H1 (cell line): ENCODE measurements around the gene TRAPPC11. TPM values are rescaled to one million over a fixed set of nuclear protein-coding genes. Genes with fewer than 3 reads are reported as not detected.

ENCODE experiments used
- CTCF ChIA-PET: fragments of 300-600 bp; sonication (Branson Sonifier 250); formaldehyde crosslinking; loops from one replicate; lab custom pipeline; 2021; ENCODE audit not compliant: partially characterized antibody; lab: Charles Lee
- POLR2A ChIA-PET: fragments of 300-600 bp; sonication (Branson Sonifier 250); formaldehyde crosslinking; loops from one replicate; lab custom pipeline; 2021; ENCODE audit warnings: inconsistent platforms; ENCODE audit not compliant: partially characterized antibody; lab: Charles Lee
- DNase-seq, 2 experiments: peaks; one replicate each; pipeline versions ENCODE4 v3.0.0 to v3.0.0-alpha.2; 2010 to 2022; ENCODE audit warnings: low spot score in 2 of 2, low read depth in 1 of 2, mixed read lengths in 1 of 2
- FAIRE-seq: peaks from 2 replicates; lab custom pipeline; 2011; peaks lifted over from hg19 to GRCh38; lab: Jason Lieb, UNC
- H2AFZ ChIP-seq: 2 replicates; pipeline ENCODE4 v1.8.1; 2012; ENCODE audit warnings: low read length, inconsistent platforms
- H2AK5ac ChIP-seq: 2 replicates; pipeline ENCODE4 v1.6.1; 2013; ENCODE audit warnings: low read depth, low read length
- H2BK120ac ChIP-seq: replicated peaks from 2 replicates; pipeline ENCODE3; 2013; ENCODE audit warnings: low read depth, low read length, inconsistent platforms
- H2BK12ac ChIP-seq: 2 replicates; pipeline ENCODE4 v1.6.1; 2013; ENCODE audit warnings: low read depth, low read length
- H2BK15ac ChIP-seq: 2 replicates; pipeline ENCODE4 v1.6.1; 2013; ENCODE audit warnings: low read length
- H2BK20ac ChIP-seq: 2 replicates; pipeline ENCODE4 v1.6.1; 2013; ENCODE audit warnings: low read length
- H2BK5ac ChIP-seq: 2 replicates; pipeline ENCODE4 v1.6.1; 2013; ENCODE audit warnings: low read depth, low read length
- H3K14ac ChIP-seq: 2 replicates; pipeline ENCODE4 v1.6.1; 2013; ENCODE audit warnings: inconsistent platforms; ENCODE audit not compliant: insufficient read length
- H3K18ac ChIP-seq: 2 replicates; pipeline ENCODE4 v1.6.1; 2013; ENCODE audit warnings: low read length; ENCODE audit errors: extremely low read depth
- H3K23ac ChIP-seq: 2 replicates; pipeline ENCODE4 v1.6.1; 2013; ENCODE audit warnings: inconsistent platforms; ENCODE audit not compliant: insufficient read length
- H3K23me2 ChIP-seq: 2 replicates; pipeline ENCODE4 v1.6.1; 2013; ENCODE audit warnings: low read depth, low read length
- H3K27ac ChIP-seq: 2 replicates; pipeline ENCODE4 v1.6.1; 2011; ENCODE audit warnings: low read depth, low read length, inconsistent platforms
- H3K27me3 ChIP-seq, 4 experiments: replicated peaks in 1 of 4; 1 replicate in 1 of 4; 2 replicates in 3 of 4; pipeline versions ENCODE4 v1.6.1 to v1.8.1; 2011 to 2013; ENCODE audit warnings: low read length in 3 of 4, mild to moderate bottlenecking in 3 of 4, inconsistent platforms in 2 of 4, mixed read lengths in 2 of 4, moderate library complexity in 1 of 4; ENCODE audit not compliant: control insufficient read depth in 3 of 4, insufficient read depth in 3 of 4; ENCODE audit errors: extremely low read depth in 1 of 4
- H3K36me3 ChIP-seq, 4 experiments: 2 replicates each; pipeline versions ENCODE4 v1.6.1 to v1.8.1; 2011 to 2013; ENCODE audit warnings: mild to moderate bottlenecking in 4 of 4, low read length in 3 of 4, moderate library complexity in 2 of 4, control low read depth in 1 of 4, inconsistent platforms in 1 of 4; ENCODE audit not compliant: insufficient read depth in 4 of 4, control insufficient read depth in 2 of 4
- H3K4ac ChIP-seq: replicated peaks from 2 replicates; pipeline ENCODE3; 2013; ENCODE audit warnings: low read length, low read depth, mixed read lengths, inconsistent platforms; ENCODE audit not compliant: insufficient read length
- H3K4me1 ChIP-seq, 4 experiments: replicated peaks in 1 of 4; 1 replicate in 1 of 4; 2 replicates in 3 of 4; pipeline versions ENCODE4 v1.6.1 to v1.8.1; 2011 to 2013; ENCODE audit warnings: low read length in 3 of 4, inconsistent platforms in 2 of 4, mixed read lengths in 1 of 4; ENCODE audit not compliant: insufficient read depth in 4 of 4, control insufficient read depth in 3 of 4
- H3K4me2 ChIP-seq, 2 experiments: 2 replicates each; pipeline versions ENCODE4 v1.6.1 to v1.8.1; 2011 to 2013; ENCODE audit warnings: low read depth in 2 of 2, low read length in 2 of 2, control low read depth in 1 of 2, inconsistent platforms in 1 of 2, mild to moderate bottlenecking in 1 of 2; ENCODE audit not compliant: insufficient read depth in 1 of 2
- H3K4me3 ChIP-seq, 4 experiments: fragments of 200-600, 300-600 bp in 1 of 4; sonication (generic), shearing (Covaris generic), sonication (Bioruptor Twin) in 1 of 4; 2 replicates each; pipeline versions ENCODE4 v1.5.1 to v1.8.1; 2011 to 2016; ENCODE audit warnings: low read length in 4 of 4, low read depth in 3 of 4, control low read depth in 2 of 4, inconsistent platforms in 2 of 4, mild to moderate bottlenecking in 2 of 4, mixed read lengths in 1 of 4, moderate library complexity in 1 of 4; ENCODE audit not compliant: insufficient read depth in 2 of 4; ENCODE audit errors: extremely low read depth in 1 of 4
- H3K56ac ChIP-seq: replicated peaks from 2 replicates; pipeline ENCODE3; 2013; ENCODE audit warnings: low read depth, mild to moderate bottlenecking, mixed read lengths, low read length, inconsistent platforms; ENCODE audit not compliant: insufficient read length
- H3K79me1 ChIP-seq: 2 replicates; pipeline ENCODE4 v1.6.1; 2013; ENCODE audit warnings: low read depth, low read length, control low read depth
- H3K79me2 ChIP-seq, 2 experiments: 2 replicates each; pipeline versions ENCODE4 v1.6.1 to v1.8.1; 2012 to 2013; ENCODE audit warnings: low read length in 2 of 2, mild to moderate bottlenecking in 2 of 2, inconsistent platforms in 1 of 2; ENCODE audit not compliant: insufficient read depth in 2 of 2, control insufficient read depth in 1 of 2
- H3K9ac ChIP-seq, 4 experiments: replicated peaks in 1 of 4; 1 replicate in 1 of 4; 2 replicates in 3 of 4; pipeline versions ENCODE4 v1.6.1 to v1.8.1; 2011 to 2013; ENCODE audit warnings: low read depth in 3 of 4, low read length in 3 of 4, control low read depth in 2 of 4, mild to moderate bottlenecking in 2 of 4, moderate library complexity in 2 of 4, inconsistent platforms in 1 of 4; ENCODE audit errors: extremely low read depth in 1 of 4
- H3K9me3 ChIP-seq, 2 experiments: 2 replicates each; pipeline versions ENCODE4 v1.6.1 to v1.8.1; 2012 to 2013; ENCODE audit warnings: mild to moderate bottlenecking in 2 of 2, moderate library complexity in 2 of 2, control low read depth in 1 of 2, inconsistent platforms in 1 of 2, low read depth in 1 of 2, low read length in 1 of 2, mixed read lengths in 1 of 2; ENCODE audit not compliant: insufficient read depth in 2 of 2
- H4K20me1 ChIP-seq, 2 experiments: replicated peaks in 1 of 2; 2 replicates each; pipeline versions ENCODE3 to v1.8.1; 2011 to 2013; ENCODE audit warnings: inconsistent platforms in 2 of 2, low read length in 2 of 2, mild to moderate bottlenecking in 1 of 2; ENCODE audit not compliant: insufficient read depth in 2 of 2, control insufficient read depth in 1 of 2
- H4K5ac ChIP-seq: 2 replicates; pipeline ENCODE4 v1.6.1; 2013; ENCODE audit warnings: low read length, low read depth, mixed read lengths, inconsistent platforms; ENCODE audit not compliant: insufficient read length
- H4K8ac ChIP-seq: 2 replicates; pipeline ENCODE4 v1.8.0; 2013; ENCODE audit warnings: mild to moderate bottlenecking, moderate library complexity, low read length, inconsistent platforms; ENCODE audit not compliant: insufficient read depth; ENCODE audit errors: extremely low read depth
- H4K91ac ChIP-seq: replicated peaks from 2 replicates; pipeline ENCODE3; 2013; ENCODE audit warnings: low read length, mixed read lengths, inconsistent platforms; ENCODE audit not compliant: insufficient read length
- ASH2L ChIP-seq: fragments of 200-600, 300-600 bp; sonication (generic); IDR thresholded peaks from one replicate; pipeline ENCODE4 v1.7.1; 2017; ENCODE audit warnings: low read length
- BCL11A ChIP-seq, 2 experiments: IDR thresholded peaks; one replicate each; pipeline ENCODE4 v1.6.1; 2011; ENCODE audit warnings: low read depth in 2 of 2, low read length in 2 of 2, mild to moderate bottlenecking in 2 of 2
- CHD1 ChIP-seq: IDR thresholded peaks from 2 replicates; pipeline ENCODE4 v1.6.1; 2012; ENCODE audit warnings: low read depth, low read length, improper control_type of control experiment
- CREB1 ChIP-seq: IDR thresholded peaks from 2 replicates; pipeline ENCODE4 v1.6.1; 2012; ENCODE audit warnings: inconsistent platforms
- CTCF ChIP-seq, 3 experiments: IDR thresholded peaks; 1 replicate in 2 of 3; 2 replicates in 1 of 3; pipeline versions ENCODE4 v1.5.1 to v1.6.1; 2011; ENCODE audit warnings: low read length in 3 of 3, mild to moderate bottlenecking in 3 of 3, inconsistent platforms in 2 of 3, low read depth in 1 of 3, moderate library complexity in 1 of 3; ENCODE audit not compliant: insufficient read depth in 1 of 3; ENCODE audit errors: control extremely low read depth in 1 of 3
- NANOG ChIP-seq: IDR thresholded peaks from 2 replicates; pipeline ENCODE4 v1.6.1; 2011; ENCODE audit warnings: low read length, low read depth, mild to moderate bottlenecking, inconsistent platforms; ENCODE audit not compliant: insufficient read depth, poor library complexity, severe bottlenecking
- POLR2A ChIP-seq, 2 experiments: IDR thresholded peaks; 1 replicate in 1 of 2; 2 replicates in 1 of 2; pipeline ENCODE4 v1.6.1; 2011; ENCODE audit warnings: low read depth in 2 of 2, low read length in 2 of 2, mild to moderate bottlenecking in 2 of 2; ENCODE audit errors: control extremely low read depth in 1 of 2
- RAD21 ChIP-seq, 2 experiments: IDR thresholded peaks in 1 of 2; conservative IDR thresholded peaks in 1 of 2; 2 replicates each; pipeline ENCODE4 v1.6.1; 2011; ENCODE audit warnings: low read depth in 2 of 2, low read length in 2 of 2, improper control_type of control experiment in 1 of 2, inconsistent platforms in 1 of 2, mild to moderate bottlenecking in 1 of 2, moderate library complexity in 1 of 2
- WGBS, 2 experiments: shearing (Covaris generic) in 1 of 2; methylation state at CpG; one replicate each; pipeline versions ENCODE4 v1.1.6 to v1.1.7; 2013 to 2015; ENCODE audit warnings: low lambda C conversion rate in 2 of 2, mixed read lengths in 2 of 2, inconsistent platforms in 1 of 2, low coverage in 1 of 2, missing lambda C conversion rate in 1 of 2; ENCODE audit not compliant: insufficient replicate concordance in 2 of 2, insufficient coverage in 1 of 2, insufficient read length in 1 of 2; ENCODE audit errors: extremely low coverage in 1 of 2, missing lambda C conversion rate in 1 of 2; 5-methylcytosine and 5-hydroxymethylcytosine counted together
- polyA plus RNA-seq, 7 experiments: library from polyadenylated mRNA; depleted of rRNA in 3 of 7; stranded (reverse) in 5 of 7; unstranded in 2 of 7; fragments of >200 nt in 5 of 7; fragments of 200-250 nt in 2 of 7; gene quantifications; 1 replicate in 5 of 7; 2 replicates in 1 of 7; 4 replicates in 1 of 7; pipeline versions ENCODE4 v1.2.1 to v1.2.3, GENCODE V29; 2011 to 2013; ENCODE audit warnings: missing spikeins in 2 of 7, mixed read lengths in 2 of 7
- total RNA-seq: library from RNA; stranded (reverse); fragmentation: NEBNext Ultra II Directional; extraction: Animal tissue kit (Norgen Biotek cat#: 25700); gene quantifications from 2 replicates; pipeline ENCODE4 v1.2.1, GENCODE V29; 2021
- TF ChIP-seq, protein P1 (sequence below): IDR thresholded peaks from 2 replicates; pipeline ENCODE4 v1.6.1; 2011; ENCODE audit warnings: low read length, improper control_type of control experiment
- TF ChIP-seq, protein P2 (sequence below): IDR thresholded peaks from 2 replicates; pipeline ENCODE4 v1.6.1; 2011; ENCODE audit warnings: low read depth, mild to moderate bottlenecking, low read length; ENCODE audit not compliant: insufficient read depth

Gene TRAPPC11
- total and polyA plus RNA-seq, 2 of the 8 experiments (the other 6 are each of a cell fraction or from before 2014, with no cell fraction given) = 19.2 to 25.9 TPM

DNA sequence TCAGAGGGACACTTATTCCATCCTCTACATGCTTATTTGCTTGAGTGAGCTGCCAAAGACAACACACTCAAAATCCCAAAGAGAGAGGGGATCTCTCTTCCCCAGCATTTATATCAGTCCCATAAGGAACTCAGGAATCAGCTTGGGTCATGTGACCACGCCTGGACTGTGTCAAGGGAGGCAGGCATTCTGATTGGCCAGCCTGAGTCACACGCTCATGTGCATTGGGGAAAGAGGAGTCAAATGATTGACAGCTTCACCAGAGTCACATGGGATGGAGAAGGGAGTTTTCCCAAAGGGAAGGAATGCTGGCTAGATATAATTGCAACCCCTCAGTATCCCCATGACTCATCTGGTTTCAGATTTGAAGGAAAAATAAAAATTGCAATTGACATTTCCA lies 49.1 kb upstream of the TRAPPC11 start:
- peak overlapping the region; percentile 75; the same call in 1 of the 2 replicates for H2AFZ ChIP-seq
- no peaks in the 10 kb centered on the region for H4K20me1 ChIP-seq
- H2BK5ac ChIP-seq = no peak overlapping the region
- TF ChIP-seq, protein P1, sequence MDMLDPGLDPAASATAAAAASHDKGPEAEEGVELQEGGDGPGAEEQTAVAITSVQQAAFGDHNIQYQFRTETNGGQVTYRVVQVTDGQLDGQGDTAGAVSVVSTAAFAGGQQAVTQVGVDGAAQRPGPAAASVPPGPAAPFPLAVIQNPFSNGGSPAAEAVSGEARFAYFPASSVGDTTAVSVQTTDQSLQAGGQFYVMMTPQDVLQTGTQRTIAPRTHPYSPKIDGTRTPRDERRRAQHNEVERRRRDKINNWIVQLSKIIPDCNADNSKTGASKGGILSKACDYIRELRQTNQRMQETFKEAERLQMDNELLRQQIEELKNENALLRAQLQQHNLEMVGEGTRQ = peak; percentile 78
- no peak for TF ChIP-seq CTCF (IDR thresholded peaks at IDR 0.05; ENCODE audit: control extremely low read depth in 1 of 3, insufficient read depth in 1 of 3, low read depth in 1 of 3, low read length in 3 of 3)
- no peak for TF ChIP-seq POLR2A (IDR thresholded peaks at IDR 0.05; ENCODE audit: control extremely low read depth in 1 of 2, low read depth in 2 of 2, low read length in 2 of 2)
- TF ChIP-seq CHD1 = no peak
- TF ChIP-seq, protein P2, sequence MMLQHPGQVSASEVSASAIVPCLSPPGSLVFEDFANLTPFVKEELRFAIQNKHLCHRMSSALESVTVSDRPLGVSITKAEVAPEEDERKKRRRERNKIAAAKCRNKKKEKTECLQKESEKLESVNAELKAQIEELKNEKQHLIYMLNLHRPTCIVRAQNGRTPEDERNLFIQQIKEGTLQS = peak; percentile 37; the same call in 1 of the 2 replicates
- TF ChIP-seq CREB1 = no peak
- TF ChIP-seq ASH2L = no peak
- no peak for TF ChIP-seq RAD21 (IDR thresholded peaks at IDR 0.05 in 1 of 2, conservative IDR thresholded peaks at IDR 0.05 in 1 of 2; ENCODE audit: low read depth in 2 of 2, low read length in 2 of 2)
- no peak for TF ChIP-seq NANOG
- TF ChIP-seq BCL11A (IDR thresholded peaks at IDR 0.05; ENCODE audit: low read depth in 2 of 2, low read length in 2 of 2) = no peak

More for the DNA sequence above, 49.1 kb upstream of the TRAPPC11 start:
- H3K4me2 ChIP-seq = no peak overlapping the region
- DNase-seq (no peak), FAIRE-seq (no peak)
- no peak overlapping the region for H3K27ac ChIP-seq
- ChIA-PET POLR2A (interaction anchor here (1.4 kb wide), 1 partner anchor 165 kb away, joined by 3 read pairs; no protein-coding TSS in a partner anchor), CTCF (interaction anchor here (2.8 kb wide), 1 partner anchor 10 kb away, joined by 10 read pairs; no protein-coding TSS in a partner anchor)
- no peak overlapping the region for H3K14ac ChIP-seq
- H2BK120ac ChIP-seq = no peak overlapping the region
- H4K8ac ChIP-seq = no peak overlapping the region
- no peaks in the 10 kb centered on the region for H3K9me3 ChIP-seq
- no peaks in the 10 kb centered on the region for H3K79me1 ChIP-seq
- H3K4me3 ChIP-seq = no peak overlapping the region
- WGBS, 2 experiments = 89% methylated on average over 2 of the region's 2 CpGs; no CpG with 5 or more reads in 1 of the 2 experiments
- no peak overlapping the region for H3K23ac ChIP-seq
- no peak overlapping the region for H2BK20ac ChIP-seq
- H3K4ac ChIP-seq = no peak overlapping the region
- H3K27me3 ChIP-seq = no peaks in the 10 kb centered on the region
- no peak overlapping the region for H3K18ac ChIP-seq
- H3K36me3 ChIP-seq = no peaks in the 10 kb centered on the region
- no peaks in the 10 kb centered on the region for H3K79me2 ChIP-seq
- H3K9ac ChIP-seq = no peak overlapping the region
- H4K5ac ChIP-seq = no peak overlapping the region
- H3K56ac ChIP-seq = no peak overlapping the region
- no peaks in the 10 kb centered on the region for H3K4me1 ChIP-seq
- H3K23me2 ChIP-seq = no peaks in the 10 kb centered on the region; the same call in 1 of the 2 replicates
- H2AK5ac ChIP-seq = no peak overlapping the region
- no peak overlapping the region for H2BK15ac ChIP-seq
- no peak overlapping the region for H2BK12ac ChIP-seq
- H4K91ac ChIP-seq = no peak overlapping the region
